Subcutaneous abdominal adipose tissue (tissue), 5 donors: ENCODE results near the gene POMT1.
"Not testable (repeated sequence)": the region's sequence is repeated elsewhere in the genome, so short reads cannot be mapped to it uniquely, and the experiment has no call there.

Experiments used
- H3K27ac ChIP-seq: one replicate; pipeline ENCODE4 v1.7.0; 2013; ENCODE audit warnings: low read depth, mild to moderate bottlenecking, inconsistent platforms, low read length, moderate library complexity
- H3K27me3 ChIP-seq, 5 donors: one replicate each; pipeline ENCODE4 v1.7.0; 2013; ENCODE audit warnings: low read length in 5 of 5, inconsistent platforms in 1 of 5; ENCODE audit not compliant: control insufficient read depth in 5 of 5, insufficient read depth in 4 of 5
- H3K36me3 ChIP-seq, 5 donors: one replicate each; pipeline ENCODE4 v1.7.0; 2013; ENCODE audit warnings: low read length in 5 of 5; ENCODE audit not compliant: control insufficient read depth in 5 of 5, insufficient read depth in 5 of 5
- H3K4me1 ChIP-seq, 5 donors: one replicate each; pipeline ENCODE4 v1.7.0; 2013; ENCODE audit warnings: low read length in 5 of 5, mild to moderate bottlenecking in 3 of 5, moderate library complexity in 1 of 5; ENCODE audit not compliant: control insufficient read depth in 5 of 5, insufficient read depth in 5 of 5
- H3K4me3 ChIP-seq, 5 donors: one replicate each; pipeline ENCODE4 v1.7.0; 2013; ENCODE audit warnings: low read length in 5 of 5, low read depth in 1 of 5
- H3K9ac ChIP-seq, 5 donors: one replicate each; pipeline ENCODE4 v1.7.0; 2013; ENCODE audit warnings: low read length in 5 of 5, mild to moderate bottlenecking in 4 of 5, moderate library complexity in 3 of 5
- H3K9me3 ChIP-seq, 5 donors: one replicate each; pipeline ENCODE4 v1.7.0; 2013; ENCODE audit warnings: low read length in 5 of 5; ENCODE audit not compliant: control insufficient read depth in 5 of 5
- donor health status: healthy.
- donor health status: healthy.
- donor health status: healthy.
- donor health status: healthy.
- donor health status: healthy.

Gene POMT1

DNA sequence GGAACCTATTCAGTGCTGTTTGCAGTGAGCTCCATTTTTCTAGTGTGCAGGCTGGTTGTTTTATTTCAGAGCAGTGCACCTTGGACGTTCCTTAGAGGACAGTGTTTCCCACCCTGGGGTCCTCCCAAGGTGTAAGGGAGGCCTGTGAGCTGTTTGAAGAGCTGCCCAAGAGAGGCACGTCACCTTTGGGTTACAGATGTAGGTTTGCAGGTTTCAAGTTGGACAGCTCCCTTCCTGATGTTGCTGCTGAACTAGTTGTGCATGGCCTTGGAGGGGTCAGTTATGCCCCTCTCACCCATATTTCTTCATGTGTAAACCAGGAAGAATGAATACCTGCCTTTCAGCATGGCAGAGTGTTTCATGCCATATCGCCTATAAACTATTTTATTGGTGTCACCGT, 34.7 kb upstream of the POMT1 start:
- H3K4me3 ChIP-seq = no peak overlapping the region

DNA sequence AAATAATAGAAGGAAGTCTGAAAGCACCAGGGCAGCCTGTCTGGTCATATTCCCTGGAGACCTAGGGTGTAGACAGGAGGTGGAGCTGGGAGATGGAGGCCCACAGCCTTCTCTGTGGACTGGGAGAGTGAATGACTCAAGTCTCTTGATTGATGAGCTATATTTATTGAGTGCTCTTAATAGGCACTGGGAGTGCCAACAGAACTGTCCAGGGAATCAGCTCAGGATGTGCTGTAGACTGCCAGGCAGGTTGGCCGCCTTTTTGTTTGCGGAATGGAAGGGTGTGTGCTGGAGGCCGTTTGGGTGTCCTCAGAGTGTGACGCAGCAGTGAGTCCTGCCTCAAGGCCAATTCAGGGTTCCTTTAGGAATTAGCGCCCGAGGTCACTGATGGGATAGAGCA, 33.4 kb upstream of the POMT1 start:
- Histone ChIP-seq H3K4me3 (no peak overlapping the region), H3K27ac (no peak overlapping the region), H3K36me3 (peaks cover 25 to 95% (median 86%) of the 10 kb centered on the region in 5 donors)

More for the DNA sequence above, 34.7 kb upstream of the POMT1 start:
- Histone ChIP-seq H3K9me3 (no peaks in the 10 kb centered on the region), H3K9ac (no peak overlapping the region), H3K4me1 (no peaks in the 10 kb centered on the region), H3K27me3 (no peaks in the 10 kb centered on the region), H3K36me3 (peaks cover 25 to 95% (median 83%) of the 10 kb centered on the region in 5 donors), H3K27ac (no peak overlapping the region)

DNA sequence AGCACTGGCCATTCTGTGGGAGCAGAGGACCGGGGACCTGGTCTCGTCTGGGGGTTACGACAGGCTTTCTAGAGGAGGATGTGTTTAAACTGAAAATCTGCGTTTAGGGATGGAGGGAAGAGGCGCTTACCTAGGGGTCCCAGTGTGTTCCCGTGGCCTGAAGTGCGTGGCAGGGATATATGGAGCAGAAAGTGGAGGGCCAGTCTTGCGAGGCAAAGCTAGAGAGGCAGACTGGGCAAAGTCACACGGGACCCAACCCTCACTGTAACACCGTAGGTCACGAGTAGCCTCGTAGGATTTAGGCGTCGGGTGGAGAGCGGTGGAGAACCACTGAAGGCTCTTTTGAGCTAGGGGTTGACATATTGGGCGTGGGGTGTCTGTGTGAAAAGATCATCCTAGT, 32.8 kb upstream of the POMT1 start:
- Histone ChIP-seq H3K27me3 (no peaks in the 10 kb centered on the region), H3K9me3 (no peaks in the 10 kb centered on the region), H3K27ac (no peak overlapping the region), H3K36me3 (peaks cover 25 to 95% (median 86%) of the 10 kb centered on the region in 5 donors), H3K9ac (no peak overlapping the region), H3K4me1 (peaks cover 0 to 8% (median 0%) of the 10 kb centered on the region in 5 donors), H3K4me3 (no peak overlapping the region)

More for the DNA sequence above, 33.4 kb upstream of the POMT1 start:
- H3K9ac ChIP-seq = no peak overlapping the region
- H3K9me3 ChIP-seq = no peaks in the 10 kb centered on the region
- no peaks in the 10 kb centered on the region for H3K27me3 ChIP-seq
- peaks cover 0 to 7% (median 0%) of the 10 kb centered on the region in 5 donors for H3K4me1 ChIP-seq

DNA sequence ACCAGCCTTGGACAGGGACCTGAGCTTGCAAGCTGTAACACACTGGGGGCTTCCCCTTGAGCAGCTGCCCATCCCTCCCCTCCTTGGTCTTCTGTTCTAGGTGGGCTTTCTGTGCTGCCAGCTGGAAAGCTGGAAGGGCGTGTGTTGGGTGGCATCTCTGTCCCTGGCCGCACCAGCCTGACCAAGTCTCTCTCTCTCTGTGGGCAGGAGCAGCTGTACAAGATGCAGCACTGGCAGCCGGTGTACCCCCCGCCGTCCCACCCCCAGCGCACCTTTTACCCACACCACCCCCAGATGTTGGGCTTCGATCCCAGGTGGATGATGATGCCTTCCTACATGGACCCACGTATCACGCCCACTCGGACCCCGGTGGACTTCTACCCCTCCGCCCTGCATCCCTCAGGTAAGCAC, 32.1 kb upstream of the POMT1 start:
- Histone ChIP-seq H3K9me3 (no peaks in the 10 kb centered on the region), H3K27me3 (no peaks in the 10 kb centered on the region), H3K4me1 (peaks cover 0 to 8% (median 0%) of the 10 kb centered on the region in 5 donors), H3K4me3 (no peak overlapping the region), H3K27ac (no peak overlapping the region), H3K9ac (no peak overlapping the region), H3K36me3 (peaks cover 23 to 95% (median 86%) of the 10 kb centered on the region in 5 donors)

DNA sequence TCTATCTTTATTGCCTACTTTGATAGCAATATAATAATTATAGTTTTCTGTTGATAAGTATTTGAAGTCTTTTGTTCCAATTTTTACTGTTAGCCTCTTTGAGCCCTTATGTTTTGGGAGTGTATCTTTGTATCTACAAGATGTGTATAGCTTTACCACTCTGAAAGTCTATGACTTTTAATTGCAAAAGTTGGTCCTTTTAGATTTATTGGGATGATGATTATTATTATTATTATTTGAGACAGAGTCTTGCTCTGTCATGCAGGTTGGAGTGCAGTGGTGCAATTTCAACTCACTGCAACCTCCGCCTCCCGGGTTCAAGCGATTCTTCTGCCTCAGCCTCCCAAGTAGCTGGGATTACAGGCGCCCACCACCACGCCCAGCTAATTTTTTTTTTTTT, 30.6 kb upstream of the POMT1 start:
- H3K36me3 ChIP-seq = peaks cover 18 to 95% (median 92%) of the 10 kb centered on the region in 5 donors
- H3K27ac ChIP-seq, H3K27me3 ChIP-seq, H3K4me1 ChIP-seq, H3K4me3 ChIP-seq, H3K9me3 ChIP-seq, H3K9ac ChIP-seq: not testable (repeated sequence)

DNA sequence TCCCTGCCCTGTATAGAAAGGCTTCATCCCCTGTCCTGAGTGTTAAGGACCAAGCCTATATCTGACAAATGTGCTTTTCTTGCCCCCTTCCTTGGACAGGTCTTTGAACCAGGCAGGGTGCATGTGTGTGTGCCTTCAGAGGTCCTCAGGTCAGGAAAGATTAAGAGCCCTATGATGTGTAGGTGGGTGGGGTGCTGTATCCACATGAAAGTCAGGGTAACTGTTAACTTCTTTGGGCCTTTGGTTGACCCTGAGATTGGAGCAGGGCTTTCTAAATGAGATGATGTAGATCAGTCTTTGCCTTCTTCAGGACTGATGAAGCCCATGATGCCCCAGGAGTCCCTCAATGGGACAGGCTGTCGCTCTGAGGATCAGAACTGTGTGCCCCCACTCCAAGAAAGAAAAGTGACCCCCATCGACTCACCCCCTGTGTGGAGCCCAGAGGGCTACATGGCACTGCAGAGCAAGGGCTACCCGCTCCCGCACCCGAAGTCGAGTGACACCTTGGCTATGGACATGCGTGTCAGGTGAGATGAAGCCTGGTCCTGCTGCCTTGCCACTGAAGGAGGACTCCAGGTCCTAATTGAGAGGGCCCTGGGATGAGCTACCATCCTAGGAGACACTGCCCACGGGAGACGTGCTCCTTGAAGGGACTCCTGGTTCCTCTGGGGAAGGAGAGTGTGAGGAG, 29.4 kb upstream of the POMT1 start:
- no peak overlapping the region for H3K27ac ChIP-seq
- H3K4me3 ChIP-seq = no peak overlapping the region
- H3K27me3 ChIP-seq = no peaks in the 10 kb centered on the region
- no peaks in the 10 kb centered on the region for H3K9me3 ChIP-seq
- H3K36me3 ChIP-seq = peaks cover 16 to 95% (median 92%) of the 10 kb centered on the region in 5 donors
- peak overlapping the region in 1 of 5 donors; percentile 35 for H3K9ac ChIP-seq
- peaks cover 0 to 8% (median 0%) of the 10 kb centered on the region in 5 donors for H3K4me1 ChIP-seq

DNA sequence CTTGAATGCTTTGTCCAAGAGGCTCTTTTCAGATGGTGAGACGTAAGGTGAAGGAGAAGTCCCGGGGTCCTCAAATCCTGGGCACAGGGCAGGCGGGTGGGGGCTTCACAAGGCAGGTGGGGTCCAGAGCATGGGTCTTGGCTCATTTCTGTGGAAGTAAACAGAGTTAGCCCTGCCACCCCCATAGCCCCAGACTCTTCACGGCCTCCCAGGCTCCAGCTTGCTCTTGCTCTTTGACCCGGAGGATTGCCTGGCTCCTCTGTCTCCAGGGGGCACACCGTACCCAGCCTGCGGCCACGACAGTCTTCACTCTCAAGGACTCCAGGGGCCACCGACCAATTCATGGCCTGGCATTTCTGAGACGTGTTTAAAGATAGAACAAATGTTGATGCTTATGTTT, 28.8 kb upstream of the POMT1 start:
- peak overlapping the region in 1 of 5 donors; percentile 35 for H3K9ac ChIP-seq
- H3K4me1 ChIP-seq = peaks cover 0 to 8% (median 0%) of the 10 kb centered on the region in 5 donors
- no peak overlapping the region for H3K4me3 ChIP-seq
- H3K27ac ChIP-seq = no peak overlapping the region
- no peaks in the 10 kb centered on the region for H3K9me3 ChIP-seq
- H3K27me3 ChIP-seq = no peaks in the 10 kb centered on the region
- H3K36me3 ChIP-seq = peaks cover 12 to 93% (median 91%) of the 10 kb centered on the region in 5 donors

DNA sequence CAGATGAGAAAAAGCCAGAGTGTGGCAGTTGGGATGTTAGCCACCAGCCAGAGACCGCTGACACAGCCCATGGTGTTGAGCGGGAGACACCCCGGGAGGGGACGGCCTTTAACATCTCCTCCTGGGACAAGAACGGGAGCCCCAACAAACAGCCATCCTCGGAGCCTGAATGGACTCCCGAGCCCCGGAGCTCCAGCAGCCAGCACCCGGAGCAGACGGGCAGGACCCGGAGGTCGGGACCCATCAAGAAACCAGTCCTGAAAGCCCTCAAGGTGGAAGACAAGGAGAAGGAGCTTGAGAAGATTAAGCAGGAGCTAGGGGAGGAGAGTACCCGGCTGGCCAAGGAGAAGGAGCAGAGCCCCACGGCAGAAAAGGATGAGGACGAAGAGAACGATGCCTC, 28.0 kb upstream of the POMT1 start:
- Histone ChIP-seq H3K27me3 (no peaks in the 10 kb centered on the region), H3K9me3 (no peaks in the 10 kb centered on the region), H3K4me1 (peaks cover 0 to 8% (median 0%) of the 10 kb centered on the region in 5 donors), H3K36me3 (peaks cover 16 to 94% (median 93%) of the 10 kb centered on the region in 5 donors), H3K27ac (no peak overlapping the region), H3K4me3 (no peak overlapping the region), H3K9ac (no peak overlapping the region)

DNA sequence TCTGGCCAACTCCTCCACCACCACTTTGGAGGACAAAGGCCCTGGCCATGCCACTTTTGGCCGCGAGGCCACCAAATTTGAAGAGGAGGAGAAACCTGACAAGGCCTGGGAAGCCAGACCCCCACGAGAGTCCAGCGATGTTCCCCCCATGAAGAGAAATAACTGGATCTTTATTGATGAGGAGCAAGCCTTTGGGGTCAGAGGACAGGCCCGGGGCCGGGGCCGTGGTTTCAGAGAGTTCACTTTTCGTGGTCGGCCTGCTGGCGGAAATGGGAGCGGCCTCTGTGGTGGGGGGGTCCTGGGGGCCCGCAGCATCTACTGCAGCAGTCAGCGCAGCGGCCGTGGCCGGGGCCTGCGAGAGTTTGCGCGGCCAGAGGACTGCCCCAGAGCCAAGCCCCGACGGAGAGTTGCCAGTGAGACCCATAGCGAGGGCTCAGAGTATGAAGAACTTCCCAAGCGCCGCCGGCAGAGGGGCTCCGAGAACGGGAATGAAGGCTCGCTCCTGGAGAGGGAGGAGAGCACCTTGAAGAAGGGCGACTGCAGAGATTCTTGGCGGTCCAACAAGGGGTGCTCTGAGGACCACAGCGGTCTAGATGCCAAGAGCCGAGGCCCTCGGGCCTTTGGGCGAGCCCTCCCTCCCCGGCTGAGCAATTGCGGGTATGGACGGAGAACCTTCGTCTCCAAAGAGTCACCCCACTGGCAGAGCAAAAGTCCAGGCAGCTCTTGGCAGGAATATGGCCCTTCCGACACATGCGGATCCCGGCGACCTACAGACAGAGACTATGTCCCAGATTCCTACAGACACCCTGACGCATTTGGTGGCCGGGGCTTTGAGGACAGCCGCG, 27.4 kb upstream of the POMT1 start:
- Histone ChIP-seq H3K27me3 (no peaks in the 10 kb centered on the region), H3K4me1 (peaks cover 0 to 8% (median 0%) of the 10 kb centered on the region in 5 donors), H3K9ac (no peak overlapping the region), H3K27ac (no peak overlapping the region), H3K9me3 (no peaks in the 10 kb centered on the region), H3K4me3 (no peak overlapping the region), H3K36me3 (peaks cover 16 to 94% (median 93%) of the 10 kb centered on the region in 5 donors)
